ENCODE results near the gene HDHD2. TPM values are rescaled to one million over a fixed set of nuclear protein-coding genes. Genes with fewer than 3 reads are reported as not detected.

The HDHD2 gene
- total RNA-seq, 1 experiment from 2014 or later = 24.4 TPM

GRCh38 chr18:47077111-47077510 lies 73.2 kb downstream of the HDHD2 start:
- BruUV-seq (replicated peaks) = no TSS peak
- Histone ChIP-seq H3K36me3 (ENCODE audit: low read depth) (no peaks in the 10 kb centered on the region), H4K20me1 (ENCODE audit: insufficient read depth) (no peaks in the 10 kb centered on the region), H3K27me3 (ENCODE audit: insufficient read depth, low read depth) (no peaks in the 10 kb centered on the region), H3K9me2 (ENCODE audit: insufficient read depth) (no peaks in the 10 kb centered on the region), H3K4me2 (no peak overlapping the region), H3K4me3 (no peak overlapping the region), H3K27ac (no peak overlapping the region), H2AFZ (no peak overlapping the region), H3K9me3 (ENCODE audit: insufficient read depth, low read depth) (no peaks in the 10 kb centered on the region; the same call in 1 of the 2 replicates), H3F3A (ENCODE audit: insufficient read depth, low read depth) (no peaks in the 10 kb centered on the region), H3K4me1 (replicated peaks; ENCODE audit: insufficient read depth) (peaks cover 10% of the 10 kb centered on the region), H3K79me2 (ENCODE audit: low read depth) (no peaks in the 10 kb centered on the region)
- intact Hi-C loops (cut with micrococcal nuclease; ENCODE audit: unreplicated experiment) = no loop called here
- POLR2A ChIA-PET (ENCODE audit: unreplicated experiment) = no interaction called here
- CTCF ChIA-PET = no interaction called here
- TF ChIP-seq EZH2 (IDR thresholded peaks at IDR 0.05; ENCODE audit: low read depth) (no peak), CTCF (conservative IDR thresholded peaks at IDR 0.05) (no peak)
- no peak for DNase-seq

GRCh38 chr18:47075098-47075883 lies 75.0 kb downstream of the HDHD2 start:
- CTCF ChIA-PET = interaction anchor here (1.0 kb wide), 1 partner anchor 25 kb away, joined by 4 read pairs; no protein-coding TSS in a partner anchor
- Histone ChIP-seq H3K79me2 (ENCODE audit: low read depth) (no peaks in the 10 kb centered on the region), H3K27ac (no peak overlapping the region), H3K4me1 (replicated peaks; ENCODE audit: insufficient read depth) (peaks cover 10% of the 10 kb centered on the region), H3K36me3 (ENCODE audit: low read depth) (no peaks in the 10 kb centered on the region), H3F3A (ENCODE audit: insufficient read depth, low read depth) (no peaks in the 10 kb centered on the region), H2AFZ (peak overlapping the region; percentile 72), H3K4me2 (peak overlapping the region; percentile 63), H3K4me3 (no peak overlapping the region; the same call in 1 of the 2 replicates), H3K9me2 (ENCODE audit: insufficient read depth) (no peaks in the 10 kb centered on the region), H3K27me3 (ENCODE audit: insufficient read depth, low read depth) (no peaks in the 10 kb centered on the region), H3K9me3 (ENCODE audit: insufficient read depth, low read depth) (no peaks in the 10 kb centered on the region; the same call in 1 of the 2 replicates), H4K20me1 (ENCODE audit: insufficient read depth) (no peaks in the 10 kb centered on the region)
- no TSS peak for BruUV-seq (replicated peaks)
- TF ChIP-seq EZH2 (IDR thresholded peaks at IDR 0.05; ENCODE audit: low read depth) (no peak), CTCF (conservative IDR thresholded peaks at IDR 0.05) (no peak)
- peak; percentile 53 to 57 for DNase-seq
- POLR2A ChIA-PET (ENCODE audit: unreplicated experiment) = no interaction called here
- intact Hi-C loops (cut with micrococcal nuclease; ENCODE audit: unreplicated experiment) = no loop called here

GRCh38 chr18:47067648-47068047 lies 82.7 kb downstream of the HDHD2 start:
- Histone ChIP-seq H3F3A (ENCODE audit: insufficient read depth, low read depth) (no peaks in the 10 kb centered on the region), H3K79me2 (ENCODE audit: low read depth) (no peaks in the 10 kb centered on the region), H3K4me1 (replicated peaks; ENCODE audit: insufficient read depth) (no peaks in the 10 kb centered on the region), H2AFZ (no peak overlapping the region), H3K4me3 (no peak overlapping the region), H3K27me3 (ENCODE audit: insufficient read depth, low read depth) (no peaks in the 10 kb centered on the region), H3K9me3 (ENCODE audit: insufficient read depth, low read depth) (no peaks in the 10 kb centered on the region), H3K9me2 (ENCODE audit: insufficient read depth) (no peaks in the 10 kb centered on the region), H3K4me2 (no peak overlapping the region), H3K36me3 (ENCODE audit: low read depth) (no peaks in the 10 kb centered on the region), H3K27ac (no peak overlapping the region), H4K20me1 (ENCODE audit: insufficient read depth) (no peaks in the 10 kb centered on the region)
- TF ChIP-seq EZH2 (IDR thresholded peaks at IDR 0.05; ENCODE audit: low read depth) (no peak), CTCF (conservative IDR thresholded peaks at IDR 0.05) (no peak)
- BruUV-seq (replicated peaks) = no TSS peak
- intact Hi-C loops (cut with micrococcal nuclease; ENCODE audit: unreplicated experiment) = no loop called here
- POLR2A ChIA-PET (ENCODE audit: unreplicated experiment) = no interaction called here
- CTCF ChIA-PET = no interaction called here
- DNase-seq = no peak

Data from PC-9 (cell line).